Measurements from ENCODE around the gene BCL2.

- no peak for TF ChIP-seq POLR2A (IDR thresholded peaks at IDR 0.05)
- no peak for TF ChIP-seq CTCF (IDR thresholded peaks at IDR 0.05)
Measured at GRCh38 chr18:63368611-63369010, 49.0 kb upstream of the BCL2 start.
